NCI-H1930 (cell line): ENCODE results near the gene PAEP.

Source experiments
- DNase-seq, 2 experiments: peaks; one replicate each; lab custom pipeline; 2025; lab: John Stamatoyannopoulos, UW

Gene PAEP

DNA sequence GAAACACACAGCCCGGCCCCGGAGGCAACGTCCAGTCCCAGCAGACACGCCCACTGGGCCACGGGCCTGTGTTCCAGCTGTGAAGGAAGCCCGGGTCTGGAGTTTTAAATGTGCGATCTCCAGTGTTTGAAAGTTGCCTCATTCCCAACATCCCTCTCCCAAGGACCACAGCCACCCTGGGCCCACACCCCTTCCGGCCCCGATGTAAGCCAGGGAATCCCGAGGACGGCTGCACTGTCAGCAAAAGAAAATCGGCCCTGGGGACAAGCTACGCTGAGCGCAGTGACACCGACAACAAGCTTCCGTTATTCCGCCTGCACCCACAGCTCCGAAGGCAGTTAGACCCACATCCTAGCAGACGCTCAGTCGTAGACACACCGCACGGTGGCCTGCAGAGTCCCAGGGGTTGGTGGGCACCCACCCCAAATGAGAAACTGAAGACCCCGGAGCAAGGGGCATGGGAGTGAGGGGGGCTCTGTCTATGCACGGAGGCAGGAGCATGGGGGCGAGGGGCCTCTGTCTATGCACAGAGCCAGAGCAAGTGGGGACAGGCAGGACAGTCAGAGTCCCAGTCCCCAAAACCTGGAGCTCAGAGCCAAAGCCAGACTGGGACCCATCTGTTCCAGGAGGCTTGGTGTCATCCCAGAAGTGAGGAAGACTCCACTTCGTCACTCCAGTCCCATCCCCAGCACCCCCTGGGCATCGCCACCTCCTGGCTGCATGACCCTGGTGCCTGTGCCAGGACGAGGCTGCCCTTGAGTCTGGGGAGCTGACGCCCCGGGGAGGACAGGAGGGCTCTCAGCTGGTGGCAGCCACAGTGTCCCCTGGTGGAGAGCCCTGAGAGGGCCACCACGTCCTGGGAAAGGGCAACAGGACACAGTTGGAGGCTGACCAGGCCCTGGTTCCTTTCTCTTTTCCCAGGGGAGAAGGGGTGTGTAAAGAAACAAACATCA lies 54.4 kb downstream of the PAEP start:
- no peak for DNase-seq
